SK-N-SH (cell line): ENCODE data around the gene STK40. TPM values are rescaled to one million over a fixed set of nuclear protein-coding genes. Genes with fewer than 3 reads are reported as not detected.

Experiments used
- CTCF ChIA-PET: fragments of 300-600, 350-600 bp; formaldehyde crosslinking; extraction: SDS; loops from one replicate; lab custom pipeline; 2021; lab: Yijun Ruan, JAX
- POLR2A ChIA-PET: fragments of 350-600 bp; sonication (Branson Sonifier 250); formaldehyde crosslinking; extraction: SDS; loops from one replicate; lab custom pipeline; 2020; ENCODE audit warnings: antibody characterized with exemption, inconsistent platforms; lab: Yijun Ruan, JAX
- DNase-seq: peaks from one replicate; pipeline ENCODE4 v3.0.0; 2012
- H2AFZ ChIP-seq: fragments of 200-600 bp; sonication (generic); 2 replicates; pipeline ENCODE4 v1.8.1; 2016; ENCODE audit warnings: antibody characterized with exemption, mild to moderate bottlenecking, low read depth
- H3F3A ChIP-seq: fragments of 200-600 bp; sonication (generic); replicated peaks from 2 replicates; pipeline ENCODE3; 2016; ENCODE audit warnings: antibody characterized with exemption, mild to moderate bottlenecking; ENCODE audit not compliant: insufficient read depth
- H3K27ac ChIP-seq, 2 experiments: fragments of 200-500 bp in 1 of 2; fragments of 200-600 bp in 1 of 2; sonication (Bioruptor generic) in 1 of 2; sonication (generic), shearing (Covaris generic) in 1 of 2; 2 replicates each; pipeline versions ENCODE4 v1.5.1 to v1.6.1; 2014 to 2016; ENCODE audit warnings: low read depth in 2 of 2, inconsistent platforms in 1 of 2, low read length in 1 of 2, mild to moderate bottlenecking in 1 of 2, mixed read lengths in 1 of 2
- H3K27me3 ChIP-seq: fragments of 200-600 bp; sonication (generic), shearing (Covaris generic); 2 replicates; pipeline ENCODE4 v1.6.1; 2016; ENCODE audit warnings: mixed run types; ENCODE audit not compliant: insufficient read depth
- H3K36me3 ChIP-seq, 2 experiments: fragments of 200-500 bp in 1 of 2; fragments of 200-600 bp in 1 of 2; sonication (Bioruptor generic) in 1 of 2; sonication (generic) in 1 of 2; replicated peaks in 1 of 2; 2 replicates each; pipeline versions ENCODE3 to v1.5.1; 2014 to 2016; ENCODE audit warnings: low read length in 1 of 2, mild to moderate bottlenecking in 1 of 2; ENCODE audit not compliant: insufficient read depth in 2 of 2, control insufficient read depth in 1 of 2
- H3K4me1 ChIP-seq, 2 experiments: fragments of 200-500 bp in 1 of 2; fragments of 200-600 bp in 1 of 2; sonication (Bioruptor generic) in 1 of 2; sonication (generic), shearing (Covaris generic) in 1 of 2; 2 replicates each; pipeline versions ENCODE4 v1.5.1 to v1.6.1; 2014 to 2016; ENCODE audit warnings: low read depth in 1 of 2, low read length in 1 of 2, mixed run types in 1 of 2; ENCODE audit not compliant: insufficient read depth in 2 of 2, control insufficient read depth in 1 of 2
- H3K4me2 ChIP-seq: fragments of 200-600 bp; sonication (generic), shearing (Covaris generic); 2 replicates; pipeline ENCODE4 v1.6.1; 2017; ENCODE audit warnings: mixed run types
- H3K4me3 ChIP-seq, 2 experiments: fragments of 200-500 bp in 1 of 2; fragments of 200-600 bp in 1 of 2; sonication (Bioruptor generic) in 1 of 2; sonication (generic), shearing (Covaris generic) in 1 of 2; 2 replicates each; pipeline versions ENCODE4 v1.5.1 to v1.8.1; 2014 to 2016; ENCODE audit warnings: low read depth in 2 of 2, inconsistent platforms in 1 of 2, low read length in 1 of 2, mild to moderate bottlenecking in 1 of 2, mixed read lengths in 1 of 2, moderate library complexity in 1 of 2
- H3K79me2 ChIP-seq: fragments of 200-600 bp; sonication (generic); 2 replicates; pipeline ENCODE4 v1.8.1; 2017; ENCODE audit warnings: mild to moderate bottlenecking; ENCODE audit not compliant: insufficient read depth
- H3K9ac ChIP-seq: fragments of 200-600 bp; sonication (generic); 2 replicates; pipeline ENCODE4 v1.6.1; 2017; ENCODE audit warnings: mixed run types
- H3K9me2 ChIP-seq: fragments of 200-600 bp; sonication (generic); 2 replicates; pipeline ENCODE4 v1.6.1; 2017; ENCODE audit warnings: mixed run types
- H3K9me3 ChIP-seq: fragments of 200-600 bp; sonication (generic); 2 replicates; pipeline ENCODE4 v1.6.1; 2017; ENCODE audit warnings: mixed run types, mild to moderate bottlenecking, moderate library complexity
- H4K20me1 ChIP-seq: fragments of 200-600 bp; sonication (generic); 2 replicates; pipeline ENCODE4 v1.6.1; 2017; ENCODE audit warnings: mild to moderate bottlenecking, mixed run types; ENCODE audit not compliant: insufficient read depth
- ELF1 ChIP-seq: IDR thresholded peaks from 2 replicates; pipeline ENCODE4 v1.4.0; 2012
- FOSL2 ChIP-seq: IDR thresholded peaks from 2 replicates; pipeline ENCODE4 v1.4.0; 2012; ENCODE audit warnings: low read depth, mild to moderate bottlenecking, moderate library complexity, borderline replicate concordance
- FOXM1 ChIP-seq: IDR thresholded peaks from 2 replicates; pipeline ENCODE4 v1.4.0; 2012; ENCODE audit warnings: low read depth, mild to moderate bottlenecking
- GABPA ChIP-seq: IDR thresholded peaks from 2 replicates; pipeline ENCODE4 v1.4.0; 2012; ENCODE audit warnings: low read depth, mild to moderate bottlenecking
- JUND ChIP-seq: IDR thresholded peaks from 2 replicates; pipeline ENCODE4 v1.4.0; 2012
- NFIC ChIP-seq: IDR thresholded peaks from 2 replicates; pipeline ENCODE4 v1.4.0; 2012; ENCODE audit warnings: borderline replicate concordance
- NRF1 ChIP-seq: IDR thresholded peaks from 2 replicates; pipeline ENCODE4 v1.6.1; 2012; ENCODE audit warnings: low read depth, mild to moderate bottlenecking, low read length
- PBX3 ChIP-seq: IDR thresholded peaks from 2 replicates; pipeline ENCODE4; 2012
- POLR2AphosphoS5 ChIP-seq: IDR thresholded peaks from 2 replicates; pipeline ENCODE4 v1.6.1; 2012; ENCODE audit warnings: low read depth, low read length
- RCOR1 ChIP-seq: fragments of 150-350 bp; IDR thresholded peaks from 2 replicates; pipeline ENCODE4 v1.6.1; 2017; ENCODE audit warnings: antibody characterized with exemption, low read length
- SIN3A ChIP-seq: IDR thresholded peaks from 2 replicates; pipeline ENCODE4 v1.6.1; 2012; ENCODE audit warnings: low read depth, mild to moderate bottlenecking, low read length, moderate library complexity, borderline replicate concordance
- SMC3 ChIP-seq: IDR thresholded peaks from 2 replicates; pipeline ENCODE4 v1.6.1; 2012; ENCODE audit warnings: low read depth, low read length, improper control_type of control experiment
- TAF1 ChIP-seq: IDR thresholded peaks from 2 replicates; pipeline ENCODE4 v1.6.1; 2012; ENCODE audit warnings: low read depth, mild to moderate bottlenecking, low read length, moderate library complexity, borderline replicate concordance
- TCF12 ChIP-seq: IDR thresholded peaks from 2 replicates; pipeline ENCODE4 v1.4.0; 2012
- YY1 ChIP-seq: IDR thresholded peaks from 2 replicates; pipeline ENCODE4 v1.4.0; 2012; ENCODE audit warnings: low read depth, mild to moderate bottlenecking
- WGBS: methylation state at CpG from one replicate; pipeline ENCODE4 v1.1.6; 2017; ENCODE audit warnings: low lambda C conversion rate; 5-methylcytosine and 5-hydroxymethylcytosine counted together
- polyA plus RNA-seq, 3 experiments: library from polyadenylated mRNA; depleted of rRNA; stranded (reverse); fragments of >200 nt; gene quantifications; 2 replicates each; pipeline ENCODE4 v1.2.3, GENCODE V29; 2012
- TF ChIP-seq, protein P1 (sequence below): IDR thresholded peaks from 2 replicates; pipeline ENCODE4 v1.4.0; 2012; ENCODE audit warnings: low read depth, borderline replicate concordance
- TF ChIP-seq, protein P2 (sequence below): fragments of 150-350 bp; IDR thresholded peaks from 2 replicates; pipeline ENCODE4 v1.6.1; 2017; ENCODE audit warnings: antibody characterized with exemption, low read length, low read depth, borderline replicate concordance
- TF ChIP-seq, protein P3 (sequence below): fragments of 150-350 bp; IDR thresholded peaks from 2 replicates; pipeline ENCODE4 v1.6.1; 2016; ENCODE audit warnings: mild to moderate bottlenecking, low read depth, low read length

STK40 gene
- polyA plus RNA-seq, 1 of the 3 experiments (the other 2 are of a cell fraction): 43.3 TPM

GRCh38 chr1:36328713-36329112 is 57.0 kb downstream of the STK40 start:
- Histone ChIP-seq H3K27me3 (no peaks in the 10 kb centered on the region), H3K4me2 (no peak overlapping the region), H3K4me3 (no peak overlapping the region), H4K20me1 (no peaks in the 10 kb centered on the region), H3K27ac (no peak overlapping the region), H3K36me3 (no peaks in the 10 kb centered on the region), H3K4me1 (peaks cover 8% of the 10 kb centered on the region in 2 experiments; a peak in 1 of 4 replicates), H3K9ac (no peak overlapping the region), H3F3A (no peaks in the 10 kb centered on the region), H2AFZ (no peak overlapping the region), H3K79me2 (no peaks in the 10 kb centered on the region), H3K9me2 (no peaks in the 10 kb centered on the region), H3K9me3 (no peaks in the 10 kb centered on the region)
- ChIA-PET POLR2A (no interaction called here), CTCF (interaction anchor here (1.5 kb wide), 1 partner anchor 14 kb away, joined by 8 read pairs; no protein-coding TSS in a partner anchor)
- 95% methylated on average over 5 of the region's 6 CpGs for WGBS
- DNase-seq: no peak
- TF ChIP-seq POLR2AphosphoS5 (no peak), NFIC (peak; percentile 45)

GRCh38 chr1:36328088-36328480 is 57.6 kb downstream of the STK40 start:
- no peak for DNase-seq
- Histone ChIP-seq H3K27ac (no peak overlapping the region), H3K4me3 (no peak overlapping the region), H3K4me2 (no peak overlapping the region), H3K36me3 (no peaks in the 10 kb centered on the region), H3K4me1 (peaks cover 8 to 9% of the 10 kb centered on the region in 2 experiments; a peak in 1 of 4 replicates), H2AFZ (no peak overlapping the region), H3F3A (no peaks in the 10 kb centered on the region), H3K9me2 (no peaks in the 10 kb centered on the region), H3K27me3 (no peaks in the 10 kb centered on the region), H3K9me3 (no peaks in the 10 kb centered on the region), H3K9ac (no peak overlapping the region), H3K79me2 (peaks cover 2% of the 10 kb centered on the region; the same call in 1 of the 2 replicates), H4K20me1 (no peaks in the 10 kb centered on the region)
- ChIA-PET POLR2A (no interaction called here), CTCF (no interaction called here)
- 100% methylated on average over 6 of the region's 6 CpGs for WGBS
- TF ChIP-seq SMC3 (no peak), ELF1 (no peak), RCOR1 (no peak), PBX3 (no peak), FOSL2 (no peak), GABPA (no peak)
- TF ChIP-seq, protein P1, sequence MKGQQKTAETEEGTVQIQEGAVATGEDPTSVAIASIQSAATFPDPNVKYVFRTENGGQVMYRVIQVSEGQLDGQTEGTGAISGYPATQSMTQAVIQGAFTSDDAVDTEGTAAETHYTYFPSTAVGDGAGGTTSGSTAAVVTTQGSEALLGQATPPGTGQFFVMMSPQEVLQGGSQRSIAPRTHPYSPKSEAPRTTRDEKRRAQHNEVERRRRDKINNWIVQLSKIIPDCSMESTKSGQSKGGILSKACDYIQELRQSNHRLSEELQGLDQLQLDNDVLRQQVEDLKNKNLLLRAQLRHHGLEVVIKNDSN: no peak

DNA sequence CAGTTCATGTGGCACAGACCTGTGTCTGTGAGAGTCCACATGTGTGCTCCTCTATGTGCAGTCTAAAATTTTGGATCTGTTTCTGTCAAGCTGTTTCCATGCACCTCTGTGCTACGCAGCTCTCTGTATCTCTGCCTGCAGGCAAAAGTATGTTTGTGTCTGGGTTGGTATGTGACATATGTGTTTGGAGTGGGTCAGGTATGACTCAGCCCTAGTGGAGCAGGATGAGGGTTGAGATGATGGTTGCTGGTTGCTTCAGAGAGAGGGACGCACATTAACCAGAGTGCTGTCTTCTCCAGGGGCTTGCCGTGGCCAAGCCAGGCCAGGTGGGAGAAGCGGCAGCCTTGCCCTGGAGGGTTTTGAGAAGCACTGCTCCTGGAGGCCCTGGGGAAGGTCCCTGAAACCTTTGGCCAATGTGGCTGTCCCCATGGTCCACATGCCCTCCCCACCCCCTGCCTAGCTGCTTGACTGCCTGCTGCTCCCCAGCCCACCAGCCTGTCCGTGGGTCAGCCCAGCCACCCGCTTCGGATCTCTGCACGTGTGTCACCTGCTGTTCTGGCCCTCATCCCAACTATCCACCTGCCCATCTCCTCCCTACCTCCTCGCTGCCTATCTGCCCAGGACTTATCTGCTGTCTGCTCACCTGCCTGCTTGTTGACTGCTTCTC is 58.2 kb downstream of the STK40 start:
- DNase-seq: no peak
- H3K9me2 ChIP-seq: no peaks in the 10 kb centered on the region
- no peaks in the 10 kb centered on the region for H3K36me3 ChIP-seq
- H3K79me2 ChIP-seq: peaks cover 7% of the 10 kb centered on the region; the same call in 1 of the 2 replicates
- no peak overlapping the region for H3K9ac ChIP-seq
- H3K4me1 ChIP-seq: peaks cover 9 to 12% of the 10 kb centered on the region in 2 experiments; a peak in 1 of 4 replicates
- H3K4me3 ChIP-seq: no peak overlapping the region
- no peaks in the 10 kb centered on the region for H3K27me3 ChIP-seq
- H2AFZ ChIP-seq: no peak overlapping the region
- H3F3A ChIP-seq: no peaks in the 10 kb centered on the region
- POLR2A ChIA-PET: no interaction called here
- H3K9me3 ChIP-seq: no peaks in the 10 kb centered on the region
- CTCF ChIA-PET: interaction anchor here (1.0 to 5.7 kb wide), 2 partner anchors 9 to 15 kb away, joined by 3 to 29 read pairs; no protein-coding TSS in a partner anchor
- 89% methylated on average over 7 of the region's 9 CpGs for whole genome bisulfite sequencing
- no peaks in the 10 kb centered on the region for H4K20me1 ChIP-seq
- no peak overlapping the region for H3K4me2 ChIP-seq
- H3K27ac ChIP-seq: no peak overlapping the region
- TF ChIP-seq, protein P2, sequence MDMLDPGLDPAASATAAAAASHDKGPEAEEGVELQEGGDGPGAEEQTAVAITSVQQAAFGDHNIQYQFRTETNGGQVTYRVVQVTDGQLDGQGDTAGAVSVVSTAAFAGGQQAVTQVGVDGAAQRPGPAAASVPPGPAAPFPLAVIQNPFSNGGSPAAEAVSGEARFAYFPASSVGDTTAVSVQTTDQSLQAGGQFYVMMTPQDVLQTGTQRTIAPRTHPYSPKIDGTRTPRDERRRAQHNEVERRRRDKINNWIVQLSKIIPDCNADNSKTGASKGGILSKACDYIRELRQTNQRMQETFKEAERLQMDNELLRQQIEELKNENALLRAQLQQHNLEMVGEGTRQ: no peak
- TF ChIP-seq YY1 (no peak), FOSL2 (no peak), FOXM1 (no peak), SIN3A (no peak), TAF1 (no peak), JUND (no peak), GABPA (no peak), TCF12 (no peak), RCOR1 (no peak), NRF1 (no peak)
- TF ChIP-seq, protein P3, sequence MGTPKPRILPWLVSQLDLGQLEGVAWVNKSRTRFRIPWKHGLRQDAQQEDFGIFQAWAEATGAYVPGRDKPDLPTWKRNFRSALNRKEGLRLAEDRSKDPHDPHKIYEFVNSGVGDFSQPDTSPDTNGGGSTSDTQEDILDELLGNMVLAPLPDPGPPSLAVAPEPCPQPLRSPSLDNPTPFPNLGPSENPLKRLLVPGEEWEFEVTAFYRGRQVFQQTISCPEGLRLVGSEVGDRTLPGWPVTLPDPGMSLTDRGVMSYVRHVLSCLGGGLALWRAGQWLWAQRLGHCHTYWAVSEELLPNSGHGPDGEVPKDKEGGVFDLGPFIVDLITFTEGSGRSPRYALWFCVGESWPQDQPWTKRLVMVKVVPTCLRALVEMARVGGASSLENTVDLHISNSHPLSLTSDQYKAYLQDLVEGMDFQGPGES: no peak
